Ishikawa (cell line): ENCODE data around the gene TEAD4.

Source experiments
- CEBPB ChIP-seq: IDR thresholded peaks from 2 replicates; pipeline ENCODE4 v1.6.1; 2012
- CREB1 ChIP-seq: IDR thresholded peaks from 2 replicates; pipeline ENCODE4 v1.6.1; 2012; ENCODE audit warnings: low read depth
- EGR1 ChIP-seq: IDR thresholded peaks from 2 replicates; pipeline ENCODE4 v1.6.1; 2012
- EP300 ChIP-seq: IDR thresholded peaks from 2 replicates; pipeline ENCODE4 v1.6.1; 2012; ENCODE audit warnings: borderline replicate concordance
- FOXM1 ChIP-seq: IDR thresholded peaks from 2 replicates; pipeline ENCODE4 v1.6.1; 2012; ENCODE audit warnings: low read depth, borderline replicate concordance
- MAX ChIP-seq: IDR thresholded peaks from 2 replicates; pipeline ENCODE4 v1.6.1; 2012
- NFIC ChIP-seq: IDR thresholded peaks from 2 replicates; pipeline ENCODE4 v1.6.1; 2012
- RAD21 ChIP-seq: IDR thresholded peaks from 2 replicates; pipeline ENCODE4 v1.6.1; 2012; ENCODE audit warnings: low read depth
- REST ChIP-seq: IDR thresholded peaks from 2 replicates; pipeline ENCODE4 v1.6.1; 2012; ENCODE audit warnings: low read depth, mild to moderate bottlenecking
- TAF1 ChIP-seq: IDR thresholded peaks from 2 replicates; pipeline ENCODE4 v1.6.1; 2012; ENCODE audit warnings: low read depth, mild to moderate bottlenecking
- TCF12 ChIP-seq: IDR thresholded peaks from 2 replicates; pipeline ENCODE4 v1.6.1; 2012; ENCODE audit warnings: low read depth
- TEAD4 ChIP-seq: IDR thresholded peaks from 2 replicates; pipeline ENCODE4 v1.6.1; 2012
- USF1 ChIP-seq: IDR thresholded peaks from 2 replicates; pipeline ENCODE4 v1.6.1; 2012
- YY1 ChIP-seq: IDR thresholded peaks from 2 replicates; pipeline ENCODE4 v1.6.1; 2012; ENCODE audit warnings: low read depth
- ZBTB7A ChIP-seq: IDR thresholded peaks from 2 replicates; pipeline ENCODE4 v1.6.1; 2012; ENCODE audit warnings: low read depth

TEAD4 gene

GRCh38 chr12:2925322-2925995 lies 33.7 kb upstream of the TEAD4 start:
- no peak for TF ChIP-seq ZBTB7A
- TF ChIP-seq EP300: no peak

GRCh38 chr12:2930865-2931264 lies 28.3 kb upstream of the TEAD4 start:
- TF ChIP-seq EGR1: no peak
- no peak for TF ChIP-seq CREB1
- no peak for TF ChIP-seq YY1
- no peak for TF ChIP-seq EP300
- no peak for TF ChIP-seq NFIC
- TF ChIP-seq RAD21: no peak
- TF ChIP-seq CEBPB: no peak
- no peak for TF ChIP-seq TEAD4
- TF ChIP-seq TCF12: no peak
- no peak for TF ChIP-seq ZBTB7A
- TF ChIP-seq TAF1: no peak
- no peak for TF ChIP-seq USF1
- no peak for TF ChIP-seq REST
- no peak for TF ChIP-seq MAX
- no peak for TF ChIP-seq FOXM1

GRCh38 chr12:2933586-2933985 lies 25.6 kb upstream of the TEAD4 start:
- TF ChIP-seq MAX: no peak
- TF ChIP-seq USF1: no peak
- no peak for TF ChIP-seq RAD21
- no peak for TF ChIP-seq ZBTB7A
- TF ChIP-seq YY1: no peak
- no peak for TF ChIP-seq TEAD4
- TF ChIP-seq CEBPB: no peak
- TF ChIP-seq EP300: no peak
- TF ChIP-seq EGR1: no peak
- TF ChIP-seq TAF1: no peak
- no peak for TF ChIP-seq NFIC
- TF ChIP-seq TCF12: no peak
- TF ChIP-seq FOXM1: no peak
- no peak for TF ChIP-seq CREB1
- no peak for TF ChIP-seq REST

GRCh38 chr12:2934371-2934770 lies 24.8 kb upstream of the TEAD4 start:
- no peak for TF ChIP-seq REST
- TF ChIP-seq MAX: no peak
- TF ChIP-seq EP300: no peak
- no peak for TF ChIP-seq RAD21
- TF ChIP-seq FOXM1: no peak
- TF ChIP-seq CEBPB: no peak
- TF ChIP-seq CREB1: no peak
- TF ChIP-seq EGR1: no peak
- TF ChIP-seq NFIC: no peak
- TF ChIP-seq ZBTB7A: no peak
- TF ChIP-seq TEAD4: no peak
- no peak for TF ChIP-seq TAF1
- TF ChIP-seq USF1: no peak
- no peak for TF ChIP-seq TCF12
- no peak for TF ChIP-seq YY1
